Epidermal melanocyte (primary cell): ENCODE data around the gene CEMIP.
A peak's percentile ranks its signal among the peaks of the same experiment; 100 is the strongest.

Experiments used
- DNase-seq: peaks from one replicate; pipeline ENCODE4 v3.0.0; 2011; ENCODE audit warnings: low spot score; ENCODE audit not compliant: insufficient read length

CEMIP gene

DNA sequence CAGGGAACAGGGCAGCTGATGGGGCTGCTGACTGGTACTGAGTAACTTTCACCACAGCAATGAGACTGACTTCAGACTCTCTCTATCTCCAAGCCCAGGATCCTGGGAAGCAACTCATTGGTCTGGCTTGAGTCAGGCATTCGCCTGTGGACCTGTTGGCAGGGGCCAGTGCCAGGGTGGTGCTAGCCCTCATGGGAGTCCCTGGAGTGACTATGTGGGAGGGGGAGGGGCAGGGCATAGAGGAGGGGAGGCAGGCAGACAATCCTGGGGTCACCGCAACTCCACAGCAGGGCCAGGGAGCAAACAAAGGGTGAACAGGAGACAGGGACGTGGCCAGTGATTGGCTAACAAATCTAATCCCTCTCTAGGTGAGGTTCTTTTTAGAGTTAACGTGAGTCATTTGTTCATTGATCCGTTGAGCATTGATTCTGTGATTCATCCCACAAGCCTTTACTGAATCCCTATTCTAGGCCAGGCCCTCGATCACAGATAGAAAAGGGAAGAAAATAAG, 71.8 kb downstream of the CEMIP start:
- no peak for DNase-seq

DNA sequence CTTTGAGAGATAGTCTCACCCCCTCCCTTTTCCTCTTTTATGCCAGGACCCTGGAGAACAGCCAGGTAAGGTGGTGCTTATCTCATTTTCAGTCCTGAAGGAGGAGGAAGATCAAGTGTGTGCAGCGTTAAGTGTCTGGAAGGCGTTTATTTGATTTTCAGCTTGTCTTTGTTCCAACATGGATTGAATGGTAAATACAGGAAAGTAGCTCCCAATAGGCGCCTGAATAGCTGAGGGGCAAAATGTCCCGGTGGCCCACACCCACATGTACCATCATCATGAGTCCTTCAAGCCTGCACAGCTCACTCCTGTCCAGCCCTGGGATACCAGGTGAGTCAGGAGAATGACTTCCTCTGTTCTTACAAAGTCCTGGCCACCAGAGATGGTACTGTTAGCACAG, 73.5 kb downstream of the CEMIP start:
- no peak for DNase-seq

DNA sequence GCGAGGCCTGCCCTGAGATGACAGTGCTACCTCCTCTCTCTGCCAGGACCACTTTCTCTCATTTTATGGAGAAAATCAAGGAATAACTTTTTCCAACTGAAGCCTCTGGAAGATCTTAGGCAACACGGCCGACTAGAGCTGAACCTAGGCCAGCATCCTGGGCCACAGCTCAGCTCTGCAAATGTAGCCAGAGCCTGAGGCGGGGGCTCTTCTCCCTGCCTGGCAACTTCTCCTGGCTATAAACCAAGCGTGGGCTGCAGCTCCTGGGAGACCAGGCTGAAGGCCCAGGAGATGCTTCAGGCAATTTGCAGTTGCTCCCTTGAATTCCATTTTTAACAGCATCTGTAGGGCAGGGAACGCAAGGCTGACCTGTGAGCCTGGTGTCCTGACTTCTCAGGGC, 74.9 kb downstream of the CEMIP start:
- no peak for DNase-seq

DNA sequence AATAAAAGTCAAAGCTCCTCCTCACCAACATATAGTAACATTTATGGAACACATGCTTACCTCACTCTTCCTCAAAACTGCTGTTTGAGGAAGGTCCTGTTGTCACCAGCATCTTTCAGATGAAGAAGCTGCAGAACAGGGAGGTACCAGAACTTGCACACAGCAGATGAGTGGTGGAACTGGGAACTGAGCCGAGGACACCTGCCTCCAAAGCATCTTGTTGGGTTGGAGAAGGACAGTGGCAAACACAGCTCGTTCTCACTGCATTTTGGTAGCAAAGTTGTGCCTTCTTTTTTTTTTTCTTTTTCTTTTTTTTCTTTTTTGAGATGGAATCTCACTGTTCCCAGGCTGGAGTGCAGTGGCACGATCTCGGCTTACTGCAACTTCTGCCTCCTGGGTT, 76.0 kb downstream of the CEMIP start:
- no peak for DNase-seq

DNA sequence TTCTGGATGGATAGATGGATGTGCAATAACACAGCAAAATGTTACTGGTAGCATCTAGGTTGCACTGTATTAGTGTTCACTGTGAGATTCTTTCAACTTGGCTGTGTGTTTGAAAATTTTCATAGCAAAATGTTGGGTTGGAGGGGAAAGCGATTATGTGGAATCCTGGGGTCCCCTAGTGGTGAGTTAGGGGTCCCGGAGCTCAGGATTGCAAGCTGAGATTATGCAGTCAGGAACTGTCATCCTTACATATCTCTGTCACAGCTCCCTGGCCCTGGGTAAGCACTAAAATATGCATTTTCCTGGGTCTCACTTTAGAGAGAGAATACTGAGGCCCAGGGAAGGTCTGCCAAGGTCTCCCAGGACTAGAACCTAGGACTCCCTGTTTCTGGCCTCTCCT, 77.2 kb downstream of the CEMIP start:
- DNase-seq, result no peak

DNA sequence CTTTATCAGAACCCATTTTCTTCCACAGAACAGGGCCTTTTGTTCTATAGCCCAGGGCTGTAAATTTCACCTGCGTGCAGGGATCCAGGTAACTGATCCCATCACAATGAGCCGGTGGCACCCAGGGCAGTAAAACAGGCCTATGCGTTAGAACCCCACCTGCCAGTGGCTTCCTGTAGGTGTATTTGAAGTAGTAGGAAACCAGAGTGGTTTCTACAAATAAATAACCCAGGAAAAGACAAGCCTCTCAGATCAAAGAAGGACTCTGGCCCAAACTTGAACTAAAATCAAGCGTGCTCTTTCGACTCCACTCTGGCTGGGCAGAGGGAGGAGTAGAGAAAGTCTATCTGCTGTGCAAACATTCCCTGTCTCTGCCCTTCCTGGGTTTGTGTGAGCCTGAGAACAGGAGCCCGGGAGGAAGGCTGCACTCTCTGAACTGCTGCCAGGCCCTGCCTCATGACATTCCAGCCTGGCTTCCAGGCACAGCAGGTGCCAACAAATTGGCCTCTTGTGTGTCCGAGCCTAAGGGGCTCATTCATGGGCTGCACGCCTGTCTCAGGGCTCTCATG, 77.7 kb downstream of the CEMIP start:
- no peak for DNase-seq

DNA sequence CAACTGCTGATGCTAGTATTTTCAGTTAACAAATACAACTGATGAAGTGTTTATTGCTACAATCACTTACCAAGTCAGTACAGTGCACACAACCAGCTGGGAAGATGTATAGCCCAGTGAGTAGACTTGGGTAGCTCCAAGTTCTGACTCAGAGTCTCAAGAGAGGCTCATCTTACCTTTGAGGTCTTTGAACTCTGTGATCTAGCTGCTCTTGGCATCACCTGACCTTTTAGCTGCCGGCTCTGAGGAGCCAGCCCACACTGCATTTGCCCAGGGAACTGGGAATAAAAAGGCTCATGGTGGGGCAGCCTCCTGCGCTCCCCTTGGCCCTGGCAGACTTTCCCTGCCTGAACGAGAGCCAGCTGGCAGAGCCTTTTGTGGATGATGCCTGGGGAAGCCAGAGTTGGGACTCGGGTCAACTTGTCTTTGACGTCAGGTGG, 82.6 kb downstream of the CEMIP start:
- no peak for DNase-seq

DNA sequence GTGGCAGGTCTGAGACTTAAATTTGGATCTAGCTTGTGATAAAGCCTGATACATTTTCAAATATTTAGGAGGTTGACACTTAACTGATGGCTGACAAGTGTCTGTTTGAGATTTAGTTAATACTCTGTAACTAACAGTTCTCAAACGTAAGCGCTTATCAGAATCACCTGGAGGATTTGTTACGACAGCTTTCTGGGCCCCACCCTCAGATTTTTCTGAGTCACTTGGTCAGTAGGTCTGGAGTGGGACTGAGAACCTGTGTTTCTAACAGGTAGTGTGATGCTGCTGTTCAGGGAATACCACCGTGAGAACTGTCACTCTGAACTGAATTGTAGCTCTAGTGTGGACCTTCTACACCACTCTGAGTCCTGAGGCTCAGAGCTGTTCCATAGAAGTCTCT, 85.5 kb downstream of the CEMIP start:
- DNase-seq, result no peak

DNA sequence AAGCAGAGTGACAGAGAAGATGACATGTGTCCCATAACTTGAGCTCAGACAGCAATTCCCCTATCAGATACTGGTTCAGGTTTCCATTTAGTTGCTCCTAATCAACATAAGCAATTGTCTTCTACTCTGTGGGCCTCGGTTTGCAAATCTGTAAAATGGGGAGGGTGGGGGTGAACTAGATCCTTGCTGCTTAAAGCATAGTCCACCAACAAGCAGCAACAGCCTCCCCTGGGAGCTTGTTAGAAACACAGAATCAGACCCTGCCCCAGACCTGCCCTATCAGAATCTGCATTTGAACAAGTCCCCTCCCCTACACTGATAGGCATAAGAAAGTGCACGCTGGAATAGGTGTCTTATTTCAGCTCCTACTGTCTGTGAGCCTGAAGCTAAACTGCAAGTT, 87.8 kb downstream of the CEMIP start:
- no peak for DNase-seq

DNA sequence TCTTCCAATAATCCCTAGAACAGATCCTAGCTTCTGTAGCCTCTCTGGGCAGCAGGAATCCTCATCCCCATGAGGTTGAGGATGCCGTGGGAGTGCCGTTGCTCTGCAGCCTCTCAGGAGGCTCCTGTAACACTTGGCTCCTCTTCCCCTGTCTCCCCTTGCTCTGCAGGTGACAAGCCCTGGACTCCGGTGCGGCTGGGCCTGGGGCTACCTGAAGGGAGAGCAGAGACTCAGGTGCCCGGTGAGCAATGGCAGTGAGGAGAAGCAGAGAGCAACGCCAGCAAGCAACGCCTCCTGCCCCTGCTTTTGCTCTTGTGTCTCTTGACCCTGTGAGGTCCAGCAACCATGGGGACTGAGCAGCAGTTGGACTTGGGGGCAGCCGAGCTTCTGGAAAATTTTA, 91.2 kb downstream of the CEMIP start:
- DNase-seq, result no peak

DNA sequence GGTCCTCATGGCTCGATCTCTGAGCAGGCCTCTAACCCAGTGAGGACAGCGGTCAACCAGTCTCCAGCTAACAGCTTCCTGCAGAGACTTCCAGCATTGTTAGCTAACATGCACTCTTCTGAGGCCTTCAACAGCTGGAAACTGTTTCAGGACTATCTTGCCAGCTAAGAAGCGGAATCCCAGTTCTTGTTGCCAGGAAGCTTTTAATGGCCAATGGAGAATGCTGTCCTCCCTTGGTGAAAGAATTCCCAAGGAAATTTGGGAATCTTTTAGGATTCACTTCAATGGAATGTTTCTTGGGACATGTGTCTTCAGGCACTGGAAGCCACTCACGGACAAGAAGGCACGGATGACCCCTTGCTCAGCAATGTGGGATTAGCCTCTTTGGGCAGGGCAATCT, 91.7 kb downstream of the CEMIP start:
- peak; percentile 41 for DNase-seq

DNA sequence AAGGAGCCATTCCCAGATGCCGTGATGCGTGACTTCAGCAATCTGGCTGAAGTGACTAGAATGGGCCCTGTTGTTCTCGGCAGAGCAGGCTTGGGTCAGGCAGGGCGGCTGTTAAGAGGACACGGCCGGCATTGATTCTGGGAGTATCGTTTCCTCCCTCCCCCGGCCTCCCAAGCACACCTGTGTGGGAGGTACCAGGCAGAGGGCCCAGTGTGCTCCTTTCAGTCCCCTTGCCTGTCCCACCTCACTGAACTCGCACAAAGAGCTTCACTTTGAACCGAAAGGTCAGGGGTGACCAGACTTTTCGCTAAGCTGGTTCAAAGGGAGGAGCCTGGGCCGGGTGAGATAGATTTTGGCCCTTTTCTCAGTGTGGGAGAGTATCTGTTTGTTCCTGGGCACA, 92.7 kb downstream of the CEMIP start:
- no peak for DNase-seq

DNA sequence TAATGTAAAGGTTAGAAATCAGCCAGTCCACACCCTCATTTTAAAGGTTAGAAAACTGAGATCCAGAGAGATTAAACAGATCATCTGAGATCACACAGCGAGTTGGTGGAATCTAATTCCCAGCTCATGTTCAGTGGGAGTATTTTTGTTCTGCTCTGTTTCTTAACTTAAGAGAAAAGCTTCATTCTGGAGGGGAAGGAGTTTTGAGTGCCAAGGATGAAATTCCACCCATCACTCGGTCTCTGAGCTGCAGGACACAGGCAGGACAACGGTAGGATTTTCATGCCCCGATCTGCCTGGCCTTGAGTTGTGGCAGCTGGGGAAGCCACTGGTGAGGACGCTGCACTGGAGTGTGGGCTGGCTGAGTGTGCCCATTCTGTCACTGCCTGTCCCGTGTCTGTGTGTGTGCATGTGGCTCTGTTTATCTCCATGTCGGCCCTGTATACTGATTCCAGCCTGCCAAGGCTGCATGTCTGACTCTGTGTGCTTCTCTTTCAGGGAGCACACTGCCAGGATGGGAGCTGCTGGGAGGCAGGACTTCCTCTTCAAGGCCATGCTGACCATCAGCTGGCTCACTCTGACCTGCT, 94.3 kb downstream of the CEMIP start:
- DNase-seq, result no peak

DNA sequence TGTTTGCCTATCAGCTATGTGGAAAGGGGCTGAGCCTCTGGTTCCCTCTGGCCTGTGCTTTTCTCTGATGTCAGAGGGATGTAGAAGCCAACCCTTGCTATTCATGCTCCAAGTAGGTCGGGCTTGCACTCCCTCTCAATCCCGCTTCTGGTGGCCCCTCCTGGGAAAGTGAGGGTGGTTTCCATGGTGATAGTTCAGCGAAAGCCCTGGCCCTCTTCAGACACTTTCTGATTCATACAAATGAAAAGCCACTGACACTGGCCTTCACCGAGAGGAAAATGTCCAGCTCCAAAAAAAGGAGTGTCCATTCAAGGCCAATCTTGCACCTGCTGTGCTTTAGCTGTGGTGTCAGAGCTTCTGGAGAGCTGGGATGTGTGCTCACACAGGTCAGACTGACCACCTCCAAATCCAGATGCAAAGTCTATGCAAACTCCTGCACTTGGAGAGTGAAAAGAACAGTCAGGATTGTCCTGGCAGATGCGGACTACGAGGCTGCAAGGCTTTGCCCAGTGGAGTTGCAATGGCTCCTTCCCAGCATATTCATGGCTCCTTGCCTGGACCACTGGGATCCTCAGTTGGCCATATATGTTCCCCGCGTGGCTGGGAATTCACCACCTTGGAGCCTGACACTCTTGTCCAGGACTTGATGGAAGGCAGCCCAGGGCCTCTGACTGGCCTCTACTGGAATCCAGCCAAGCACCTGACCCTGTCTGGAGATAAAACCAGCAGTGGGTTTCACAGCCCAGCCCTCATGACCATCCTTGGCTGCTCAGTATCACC, 96.6 kb downstream of the CEMIP start:
- DNase-seq, result no peak

DNA sequence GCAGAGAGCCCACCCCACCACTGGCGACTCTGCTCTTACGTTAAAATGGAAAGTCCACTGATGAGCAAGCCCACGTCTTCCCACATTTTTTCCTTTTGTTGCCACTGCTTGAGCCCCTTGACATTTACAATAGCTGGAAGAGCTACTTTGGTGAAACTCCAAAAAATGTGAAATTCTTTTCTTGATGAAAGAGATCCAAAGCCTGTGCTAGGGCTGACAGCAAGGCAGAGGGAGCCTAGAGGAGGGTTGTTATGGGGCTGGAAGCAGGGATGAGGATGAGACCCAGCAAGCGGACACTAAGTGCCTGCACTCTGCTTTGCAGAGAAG, 97.1 kb downstream of the CEMIP start:
- no peak for DNase-seq

DNA sequence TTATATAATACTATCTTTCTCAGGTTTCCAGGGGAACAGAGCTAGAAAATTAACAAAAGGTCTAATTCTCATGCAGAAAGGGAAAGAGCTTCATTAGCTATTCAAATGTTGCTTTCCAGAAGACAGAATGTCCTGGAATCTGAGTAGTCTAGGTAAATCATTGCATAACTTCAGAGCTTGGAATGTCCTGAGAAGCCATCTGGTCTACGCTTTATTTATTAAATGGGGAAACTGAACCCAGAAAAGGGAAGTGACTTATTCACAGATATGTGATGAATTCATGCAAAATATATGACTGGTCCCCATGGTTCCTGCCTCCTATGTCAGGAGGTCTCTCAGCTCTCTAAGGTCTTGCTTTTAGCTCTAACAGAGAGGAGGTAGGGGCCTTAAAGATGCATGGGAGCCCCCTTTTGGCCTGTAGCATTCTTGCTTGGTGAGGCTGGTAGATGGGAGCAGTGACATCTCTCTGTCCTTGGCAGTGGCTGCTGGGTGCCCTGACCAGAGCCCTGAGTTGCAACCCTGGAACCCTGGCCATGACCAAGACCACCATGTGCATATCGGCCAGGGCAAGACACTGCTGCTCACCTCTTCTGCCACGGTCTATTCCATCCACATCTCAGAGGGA, 99.2 kb downstream of the CEMIP start:
- DNase-seq, result no peak

DNA sequence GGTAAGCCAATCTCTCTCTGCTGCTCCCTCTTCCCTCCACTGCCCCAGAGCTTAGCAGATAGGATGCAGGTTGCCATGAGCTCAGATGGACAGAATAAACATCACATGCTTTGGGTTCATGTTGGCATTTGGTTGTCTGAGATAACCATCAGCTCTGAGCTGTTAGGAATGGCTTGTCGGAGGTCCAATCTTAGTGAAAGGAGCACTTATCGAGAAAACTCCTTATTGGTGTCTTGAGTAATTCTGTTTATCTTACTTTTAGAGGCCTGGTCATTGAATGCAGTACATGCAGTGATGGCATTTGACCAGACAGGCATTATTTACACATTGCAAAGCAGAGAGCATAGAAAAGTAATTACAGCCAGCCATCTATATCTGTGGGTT, 99.7 kb downstream of the CEMIP start:
- no peak for DNase-seq

DNA sequence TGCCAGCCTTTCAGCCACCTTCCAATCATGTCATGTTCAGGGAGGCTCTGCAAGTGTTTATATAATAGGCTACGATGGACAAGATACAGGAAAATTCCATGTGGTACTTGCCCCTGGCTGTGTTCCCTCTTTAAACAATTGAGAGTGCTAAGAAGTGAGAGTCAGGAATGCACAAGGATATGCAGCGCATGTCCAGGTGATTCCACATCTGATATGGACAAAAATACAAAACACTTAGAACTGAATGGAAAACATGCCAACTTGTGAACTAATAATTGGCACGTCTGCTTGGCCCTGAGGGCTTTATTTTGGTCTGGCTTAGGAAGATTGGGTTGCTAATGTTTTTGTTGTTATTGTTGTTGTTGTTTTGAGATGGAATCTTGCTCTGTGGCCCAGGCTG, 100.9 kb downstream of the CEMIP start:
- DNase-seq, result no peak

DNA sequence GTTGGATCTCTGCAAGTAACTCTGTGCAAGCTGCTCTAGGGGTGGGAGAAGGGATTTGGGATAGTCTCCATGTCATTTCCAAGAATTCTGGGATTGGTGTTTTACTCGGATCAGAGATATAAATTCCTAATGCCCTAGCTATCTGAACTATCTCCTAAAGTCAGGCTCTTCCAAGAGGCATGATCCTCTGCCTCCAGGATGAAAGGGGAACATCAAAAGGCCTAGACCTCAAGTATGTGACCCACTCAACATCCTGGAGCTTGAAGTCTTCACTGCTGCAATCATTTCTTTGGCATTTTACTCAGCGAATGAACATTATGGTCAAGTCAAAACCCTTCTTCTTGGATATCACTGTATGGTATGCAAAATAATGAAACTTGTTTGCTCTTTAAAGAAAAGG, 104.5 kb downstream of the CEMIP start:
- DNase-seq, result no peak

DNA sequence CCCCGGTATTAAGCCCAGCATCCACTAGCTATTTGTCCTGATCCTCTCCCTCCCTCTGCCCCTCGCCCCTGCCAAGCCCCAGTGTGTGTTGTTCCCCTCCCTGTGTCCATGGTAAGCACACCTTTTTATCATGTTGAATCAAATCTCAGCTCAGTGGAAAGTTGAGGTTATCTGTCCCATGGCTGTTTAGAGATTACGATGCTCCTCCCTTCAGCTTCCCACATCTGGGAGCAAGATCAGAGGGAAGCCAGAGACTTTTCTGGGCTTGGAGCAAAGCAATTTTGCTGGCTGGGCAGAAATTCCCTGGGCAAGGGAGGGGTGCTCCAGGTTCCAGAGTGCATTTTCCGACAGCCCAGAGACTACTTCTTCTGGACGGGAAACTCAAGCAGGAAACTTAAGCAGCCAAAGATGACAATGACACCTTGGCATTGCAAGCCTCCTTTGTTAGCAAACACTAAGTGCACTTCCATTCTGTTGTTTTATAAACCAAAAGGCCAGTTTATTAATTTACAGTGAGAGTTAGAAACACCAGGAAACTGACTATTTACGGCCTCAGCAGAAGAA, 105.9 kb downstream of the CEMIP start:
- no peak for DNase-seq

DNA sequence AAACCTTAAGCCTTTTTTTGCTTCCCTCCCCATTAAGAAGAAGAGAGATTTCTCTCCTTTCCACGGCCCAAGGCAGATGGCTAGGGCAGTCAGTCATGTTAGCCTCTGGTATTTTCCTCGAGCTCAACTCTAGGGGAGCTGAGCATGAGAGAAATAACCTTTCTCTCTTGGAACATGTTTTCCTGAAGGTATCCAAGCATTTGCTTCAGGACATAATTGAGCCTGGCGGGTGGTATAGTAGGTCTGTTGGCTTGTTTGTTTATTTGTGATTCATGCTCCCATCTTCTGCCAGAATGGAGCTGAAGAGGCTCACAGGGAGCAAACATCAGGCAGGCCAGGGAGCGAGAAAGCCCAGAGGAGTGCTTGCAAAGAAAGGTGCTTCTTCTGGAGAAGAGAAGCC, 108.0 kb downstream of the CEMIP start:
- DNase-seq, result no peak

DNA sequence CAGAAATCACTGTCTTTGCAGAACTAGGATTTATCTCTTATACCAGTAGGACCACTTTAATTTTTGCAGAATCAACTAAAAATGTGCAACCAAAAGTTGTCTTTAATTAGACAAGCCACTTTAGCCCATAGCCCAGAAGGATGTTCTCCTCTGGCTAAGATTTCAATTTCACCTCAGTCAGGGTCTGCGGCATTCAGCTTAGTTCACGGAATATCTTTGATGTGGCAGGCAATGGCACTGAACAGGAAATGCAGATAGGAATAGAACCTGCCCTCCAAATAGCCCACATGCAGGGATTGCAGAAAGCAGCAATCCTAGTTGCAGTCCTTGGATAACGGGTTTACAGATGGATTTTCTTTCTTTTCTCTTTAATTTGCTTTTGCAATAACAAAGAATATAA, 109.7 kb downstream of the CEMIP start:
- no peak for DNase-seq
